HG02885 (cell line): ENCODE measurements around the gene ZNF532.
"Not testable (repeated sequence)": the region's sequence is repeated elsewhere in the genome, so short reads cannot be mapped to it uniquely, and the experiment has no call there.

ENCODE experiments used
- ATAC-seq: cut with Tn5 transposase; IDR thresholded peaks from one replicate; pipeline ENCODE4 v1.9.1; 2021; ENCODE audit warnings: mild to moderate bottlenecking; ENCODE audit not compliant: unreplicated experiment, poor library complexity

Gene ZNF532

DNA sequence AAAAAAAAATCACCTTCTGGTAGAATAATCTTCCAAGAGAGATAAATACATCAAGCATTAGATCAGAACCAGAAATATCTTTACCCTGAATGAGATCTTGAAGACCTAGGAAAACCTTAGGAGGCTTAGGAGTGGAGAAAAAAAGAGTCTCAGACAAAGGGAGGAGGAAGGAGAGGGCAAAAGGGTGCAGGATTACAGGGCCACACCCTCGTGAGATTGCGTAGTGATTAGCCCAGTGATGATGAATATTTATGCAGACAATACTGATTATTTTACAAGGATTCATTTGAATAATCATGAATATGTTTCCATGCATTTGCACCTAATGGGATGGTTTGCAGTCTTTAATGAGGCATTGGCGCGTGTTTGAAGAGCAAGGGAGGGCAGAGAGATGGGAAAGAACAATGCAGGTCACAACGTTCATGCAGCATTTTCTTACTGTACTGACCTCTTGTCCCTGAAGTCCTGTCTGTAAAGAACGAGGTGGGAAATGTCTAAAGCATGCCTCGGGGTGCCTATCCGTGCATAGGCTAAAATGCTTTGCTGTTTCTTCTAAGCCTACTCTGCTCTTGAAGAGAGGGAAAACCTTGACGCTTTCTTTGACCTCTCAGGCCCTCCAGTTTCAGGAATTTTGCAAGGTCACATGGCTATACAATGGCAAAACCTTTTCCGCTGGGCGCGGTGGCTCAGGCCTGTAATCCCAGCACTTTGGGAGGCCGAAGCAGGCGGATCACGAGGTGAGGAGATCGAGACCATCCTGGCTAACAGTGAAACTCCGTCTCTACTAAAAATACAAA is 18.6 kb upstream of the ZNF532 start:
- no peak for ATAC-seq

DNA sequence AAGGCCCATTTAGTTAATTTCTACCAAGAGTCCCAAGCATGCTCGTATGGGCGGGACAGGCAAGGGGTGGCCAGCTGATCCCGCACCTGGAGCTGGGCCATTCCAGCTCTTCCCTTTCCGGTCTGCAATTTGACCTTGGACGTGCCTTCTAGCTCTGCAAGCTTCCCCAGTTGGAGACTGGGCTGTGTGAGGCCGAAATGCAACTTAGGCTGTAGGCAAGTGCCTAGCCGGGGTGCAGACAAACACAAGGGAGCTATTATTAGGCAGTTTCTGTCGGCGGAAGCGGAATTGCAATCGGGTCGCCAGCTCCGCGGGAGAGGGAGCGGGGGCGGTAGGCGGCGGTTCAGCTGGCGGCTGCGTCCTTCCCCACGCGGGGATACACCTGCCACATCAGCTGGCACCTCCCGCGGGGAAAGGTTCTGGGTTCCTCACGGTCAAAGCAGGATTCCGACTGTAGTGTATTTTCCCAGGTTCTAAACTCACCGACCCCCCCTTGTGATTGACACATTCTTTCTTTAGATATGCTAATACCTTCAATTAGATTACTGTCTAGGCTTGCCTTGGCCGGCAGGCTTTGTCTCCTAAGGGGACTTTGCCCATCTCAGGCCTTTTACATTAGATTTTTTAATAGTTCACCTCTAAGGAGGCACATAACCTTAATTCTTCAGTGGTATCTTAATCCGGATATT is 17.1 kb upstream of the ZNF532 start:
- no peak for ATAC-seq

DNA sequence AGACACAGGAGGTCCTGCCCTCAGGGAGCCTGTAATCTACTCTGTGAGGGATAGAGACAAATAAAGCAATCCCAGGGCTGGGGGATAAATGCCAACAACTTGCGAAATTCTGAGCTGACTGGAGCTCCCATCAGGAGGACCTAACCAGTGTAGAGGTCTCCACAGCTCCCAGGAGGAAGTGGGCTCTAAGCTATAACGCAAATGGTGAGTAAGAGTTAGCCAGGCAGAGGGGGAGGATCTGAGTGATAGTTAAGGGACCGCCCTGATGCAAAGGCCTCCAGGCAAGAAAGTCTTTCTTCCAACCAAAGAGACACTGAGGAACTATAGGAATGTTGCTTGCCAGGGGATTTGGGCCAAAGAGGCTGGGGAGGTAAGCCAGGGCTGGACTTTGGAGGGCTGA is 16.0 kb upstream of the ZNF532 start:
- no peak for ATAC-seq

DNA sequence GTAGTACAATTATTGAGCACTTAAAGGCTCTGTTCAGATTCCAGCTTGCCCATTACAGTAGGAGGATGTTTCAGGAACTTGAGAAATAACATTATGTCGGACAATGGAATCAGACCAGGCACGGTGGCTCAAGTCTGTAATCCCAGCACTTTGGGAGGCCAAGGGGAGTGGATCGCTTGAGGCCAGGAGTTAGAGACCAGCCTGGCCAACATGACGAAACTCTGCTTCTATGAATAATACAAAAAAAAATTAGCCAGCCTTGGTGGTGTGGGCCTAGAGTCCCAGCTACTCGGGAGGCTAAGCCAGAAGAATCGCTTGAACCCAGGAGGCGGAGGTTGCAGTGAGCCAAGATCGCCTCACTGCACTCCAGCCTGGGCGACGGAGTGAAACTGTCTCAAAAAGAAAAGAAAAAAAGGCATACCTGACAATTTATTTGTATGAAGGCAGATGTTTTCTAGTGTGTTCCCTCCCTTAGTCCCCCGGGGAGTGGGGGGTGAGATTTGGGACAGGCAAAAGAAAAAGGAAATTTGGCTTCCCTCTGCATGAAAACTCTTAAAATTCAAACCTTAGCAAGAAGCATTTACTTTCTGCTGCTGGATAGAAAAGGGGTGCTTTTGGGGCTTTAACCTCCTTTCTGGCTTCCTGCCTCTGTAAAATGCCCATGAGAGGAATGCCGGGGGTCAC is 13.7 kb upstream of the ZNF532 start:
- ATAC-seq = no peak

DNA sequence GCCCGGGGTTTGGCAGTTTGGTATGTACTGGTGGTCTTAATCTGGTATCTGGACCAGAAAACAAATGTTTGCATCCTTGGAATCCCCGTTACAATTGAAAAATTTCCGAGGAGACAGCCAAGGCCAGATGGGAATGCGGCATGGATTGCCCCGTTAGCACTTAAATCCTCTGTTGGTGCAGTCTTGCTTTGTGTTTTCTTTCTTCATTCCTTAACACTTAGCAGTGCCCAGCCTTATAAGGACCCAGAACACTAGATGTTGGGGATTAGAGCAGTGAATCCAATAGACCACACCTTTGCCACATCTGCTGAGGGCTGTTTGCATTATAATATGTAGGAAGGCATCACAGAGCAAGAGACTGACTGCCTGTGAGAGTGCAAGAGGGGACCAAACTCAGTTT is 12.8 kb upstream of the ZNF532 start:
- ATAC-seq = no peak

DNA sequence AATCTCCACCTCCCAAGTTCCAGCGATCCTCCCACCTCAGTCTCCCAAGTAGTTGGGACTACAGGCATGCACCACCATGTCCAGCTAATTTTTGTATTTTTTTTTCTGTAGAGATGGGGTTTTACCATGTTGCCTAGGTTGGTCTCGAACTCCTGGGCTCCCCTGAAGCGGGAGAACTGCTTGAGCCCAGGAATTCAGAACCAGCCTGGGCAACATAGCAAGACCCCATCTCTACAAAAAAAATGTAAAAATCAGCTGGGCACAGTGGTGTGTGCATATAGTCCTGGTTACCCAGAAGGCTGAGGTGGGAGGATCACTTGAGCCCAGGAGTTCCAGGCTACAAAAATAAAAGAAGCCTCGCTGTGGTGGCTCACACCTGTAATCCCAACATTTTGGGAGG is 12.0 kb upstream of the ZNF532 start:
- no peak for ATAC-seq

DNA sequence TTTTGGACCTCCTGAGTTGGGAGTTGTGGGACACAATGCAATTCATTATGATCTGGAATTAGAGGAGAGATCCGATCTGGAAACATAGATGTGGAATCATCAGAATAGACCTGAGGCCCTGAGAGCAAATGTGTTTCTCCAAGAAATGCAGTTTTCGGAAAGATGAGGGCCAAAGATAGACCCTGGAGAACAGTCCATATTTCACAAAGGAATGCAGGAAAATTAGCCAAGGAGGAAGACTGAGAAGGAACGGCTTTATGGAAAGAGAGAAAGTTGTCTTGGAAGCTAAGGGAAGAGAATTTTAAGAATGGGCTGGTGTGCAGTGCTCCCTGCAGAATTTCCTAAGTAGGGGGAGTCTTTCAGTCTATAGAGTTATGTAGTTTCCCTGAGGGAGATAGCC is 11.1 kb upstream of the ZNF532 start:
- ATAC-seq = no peak

DNA sequence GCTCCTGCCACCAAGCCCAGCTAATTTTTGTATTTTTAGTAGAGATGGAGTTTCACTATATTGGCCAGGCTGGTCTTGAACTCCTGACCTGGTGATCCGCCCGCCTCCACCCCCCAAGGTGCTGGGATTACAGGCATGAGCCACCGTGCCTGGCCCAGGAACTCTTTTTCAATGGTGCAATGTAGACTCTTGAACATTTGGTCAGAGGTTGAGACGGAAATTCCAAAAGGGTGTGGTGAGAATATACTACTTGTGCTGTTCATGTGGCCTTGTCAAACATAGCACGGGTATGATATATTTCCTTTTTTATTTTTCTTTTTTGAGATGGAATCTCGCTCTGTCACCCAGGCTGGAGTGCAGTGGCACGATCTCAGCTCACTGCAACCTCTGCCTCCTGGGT is 9.2 kb upstream of the ZNF532 start:
- not testable (repeated sequence) for ATAC-seq

DNA sequence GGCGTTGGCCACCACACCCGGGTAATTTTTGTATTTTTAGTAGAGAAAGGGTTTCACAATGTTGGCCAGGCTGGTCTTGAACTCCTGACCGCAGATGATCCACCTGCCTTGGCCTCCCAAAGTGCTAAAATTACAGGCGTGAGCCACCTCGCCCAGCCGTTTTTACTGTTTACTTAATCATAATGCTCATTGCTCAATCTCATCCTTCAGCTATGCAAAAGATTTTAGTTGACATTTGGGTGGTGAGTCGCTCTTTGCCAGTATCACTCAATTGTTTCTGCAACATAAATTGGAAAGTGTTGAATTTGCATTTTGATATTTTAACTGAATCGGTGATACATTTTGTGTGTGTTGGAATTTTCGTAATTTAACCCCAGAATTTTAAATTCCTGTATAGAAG is 7.8 kb upstream of the ZNF532 start:
- no peak for ATAC-seq

DNA sequence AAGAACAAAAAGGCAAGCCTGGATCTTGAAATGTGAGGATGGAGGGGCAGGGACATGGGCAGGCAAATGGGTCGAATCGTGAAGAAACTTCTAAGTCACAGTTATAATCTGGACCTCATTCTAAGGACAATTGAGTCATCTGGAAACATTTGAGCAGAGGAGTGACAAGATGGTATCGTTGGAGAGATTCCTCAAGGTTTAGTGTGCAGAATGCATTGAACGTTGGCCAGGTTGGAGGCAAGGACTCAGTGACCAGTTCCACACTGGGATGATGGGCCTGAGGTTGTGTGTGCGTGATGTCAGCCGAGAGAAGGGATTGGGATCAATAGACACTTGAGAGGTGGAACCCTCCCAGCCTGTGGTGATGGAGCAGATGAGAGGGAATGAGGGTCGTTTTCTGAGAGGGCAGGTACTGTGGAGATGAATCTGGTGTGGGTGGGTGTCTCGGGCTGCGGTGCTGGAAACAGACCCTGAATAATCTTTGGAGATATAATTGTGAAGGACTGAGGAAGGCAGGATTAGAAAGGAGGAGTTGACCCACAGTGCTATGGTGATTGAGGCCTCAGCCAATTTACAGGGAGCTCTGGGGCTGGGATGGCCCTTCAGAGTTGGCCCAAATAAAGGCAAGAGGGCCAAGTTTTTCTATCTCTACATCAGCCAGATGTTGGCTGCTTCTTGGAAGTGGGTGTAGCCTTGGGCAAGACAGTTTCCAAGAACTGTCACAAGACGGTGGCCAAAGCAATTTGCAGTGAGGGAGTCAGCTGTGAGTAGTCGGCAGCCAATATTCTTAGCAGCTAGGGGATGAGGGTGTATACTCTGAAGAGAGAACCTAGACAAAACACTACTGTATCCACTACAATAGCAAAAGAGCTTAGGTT is 5.8 kb upstream of the ZNF532 start:
- ATAC-seq = no peak

DNA sequence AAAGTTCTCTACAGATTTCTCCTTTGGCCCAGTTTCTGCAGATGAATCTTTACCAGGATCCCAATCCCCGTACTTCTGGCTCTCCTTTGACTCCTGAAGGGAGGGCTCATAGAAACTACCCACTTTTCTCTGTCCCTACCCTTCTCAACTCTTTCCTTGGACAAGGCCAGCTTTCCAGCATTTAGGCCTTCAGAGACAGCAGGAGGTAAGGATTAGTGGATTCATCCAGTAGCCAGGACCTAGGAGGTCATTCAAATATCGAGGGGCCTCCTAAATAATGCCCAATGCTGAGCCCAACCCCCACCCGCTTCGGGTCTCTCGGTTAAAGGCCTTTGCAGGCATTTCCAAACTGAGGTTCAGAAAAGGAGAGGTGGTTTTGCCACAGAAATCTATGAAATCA is 4.8 kb upstream of the ZNF532 start:
- ATAC-seq = no peak

DNA sequence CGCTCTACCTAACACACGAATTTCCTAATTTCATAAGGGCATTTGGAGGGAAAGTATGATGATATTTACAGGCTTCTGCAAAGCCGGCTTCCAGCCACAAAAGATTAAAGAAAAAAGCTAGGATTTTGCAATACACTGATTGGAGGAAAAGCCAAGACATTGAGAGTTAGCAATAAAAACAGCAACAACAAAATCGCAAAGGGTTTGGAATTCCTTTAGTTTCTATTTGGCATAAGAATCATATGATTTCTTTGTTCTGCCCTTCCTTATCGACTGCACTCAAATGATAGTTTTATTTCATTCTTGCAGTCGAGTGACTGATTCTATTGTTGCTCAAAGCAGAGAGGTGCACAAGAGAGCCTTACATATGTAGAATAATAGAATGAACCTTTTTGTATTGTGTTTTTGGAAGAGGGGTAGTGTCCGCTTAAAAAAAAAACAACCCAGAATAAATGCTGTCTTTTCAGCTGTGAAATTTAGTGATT is 3.9 kb upstream of the ZNF532 start:
- ATAC-seq = no peak

DNA sequence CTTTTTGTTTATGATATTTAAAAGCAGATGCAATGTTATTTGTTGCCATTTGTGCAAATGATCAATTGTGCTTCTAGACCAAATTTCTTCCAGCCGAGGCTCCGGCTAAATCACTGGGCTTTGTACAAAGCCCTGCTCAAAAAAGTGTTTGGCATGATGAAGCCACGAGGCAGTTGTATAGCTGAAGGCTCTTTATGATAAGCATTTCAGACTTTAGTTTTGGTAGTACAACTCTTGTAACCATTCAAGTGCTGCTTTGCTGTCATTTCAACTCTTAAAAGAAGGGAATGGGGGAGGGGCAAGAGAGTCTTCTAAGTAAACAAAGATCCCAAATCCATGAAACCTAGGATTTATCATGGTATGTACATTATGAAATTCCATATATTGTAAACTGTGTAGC is 3.3 kb upstream of the ZNF532 start:
- no peak for ATAC-seq

DNA sequence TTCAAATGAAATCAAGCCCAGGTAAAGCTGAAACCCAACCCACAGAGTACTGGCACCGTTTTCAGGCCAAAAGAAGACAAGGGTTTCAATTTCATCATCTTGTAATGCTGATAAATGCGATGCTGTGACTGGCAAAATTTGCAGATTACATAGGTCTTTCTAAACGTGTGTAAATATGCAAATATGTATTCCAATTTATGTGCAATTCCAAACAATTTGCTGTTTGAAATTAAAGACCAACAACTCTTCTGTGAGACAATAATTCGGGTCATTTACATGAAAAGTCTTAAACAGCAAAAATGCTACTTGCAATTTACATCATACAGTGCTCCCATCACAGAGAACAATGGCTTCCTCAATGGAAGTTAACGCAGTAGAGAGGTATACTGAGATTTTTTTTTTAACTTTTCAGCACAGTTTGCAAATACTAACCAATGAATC is 2.8 kb upstream of the ZNF532 start:
- no peak for ATAC-seq

DNA sequence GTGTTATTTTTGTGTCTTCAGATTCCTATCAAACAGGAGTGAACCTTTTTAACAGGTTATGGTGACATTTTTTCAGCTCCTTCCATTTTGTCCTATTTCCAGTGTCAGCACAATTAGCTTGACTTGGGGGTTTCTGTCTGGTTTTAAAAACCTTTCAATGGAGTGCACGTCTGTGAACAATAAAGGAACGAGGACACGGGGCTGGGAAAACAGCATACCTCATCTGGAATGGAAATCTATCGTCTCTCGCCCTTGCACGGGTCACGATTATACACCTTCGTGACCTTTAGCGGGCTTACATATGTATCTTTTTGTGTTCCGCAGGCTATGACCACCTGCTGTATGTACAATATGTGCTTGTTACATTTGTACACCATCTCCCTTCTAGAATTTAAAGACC is 2.3 kb upstream of the ZNF532 start:
- no peak for ATAC-seq

DNA sequence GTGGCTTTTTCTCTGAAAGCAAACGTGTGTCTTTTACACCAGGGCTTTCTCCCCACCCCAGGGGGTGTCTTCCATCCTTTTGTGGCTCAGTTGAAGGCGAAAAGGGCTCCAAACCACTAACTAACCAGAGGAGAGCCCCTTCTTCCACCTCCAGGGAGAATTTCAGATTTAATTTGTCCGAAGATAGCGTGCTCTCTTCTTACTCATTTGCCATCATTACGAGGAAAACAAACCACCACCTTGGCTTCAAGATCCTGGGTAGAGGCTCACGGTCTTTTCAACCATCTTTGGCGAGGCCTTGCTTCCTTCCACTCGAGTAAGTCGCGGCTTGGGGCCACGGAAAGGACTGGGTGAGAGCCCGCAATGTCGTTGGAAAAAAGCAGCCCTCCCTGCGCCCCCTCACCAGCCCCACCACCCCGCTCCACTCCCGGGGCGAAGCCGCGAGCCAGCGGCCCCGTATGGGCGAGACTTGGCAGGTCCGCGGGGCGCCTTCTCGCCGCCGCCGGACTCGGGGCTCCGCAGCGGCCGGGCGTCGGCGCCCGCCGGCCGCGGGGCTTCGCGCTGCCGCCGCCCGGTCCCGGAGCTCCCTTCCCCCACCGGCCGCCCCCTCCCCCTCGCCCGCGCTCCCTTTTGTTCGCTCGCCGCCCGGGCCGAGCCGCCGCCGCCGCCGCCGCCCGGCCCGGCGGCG is 1.7 kb upstream of the ZNF532 start:
- ATAC-seq = peak; percentile 45

DNA sequence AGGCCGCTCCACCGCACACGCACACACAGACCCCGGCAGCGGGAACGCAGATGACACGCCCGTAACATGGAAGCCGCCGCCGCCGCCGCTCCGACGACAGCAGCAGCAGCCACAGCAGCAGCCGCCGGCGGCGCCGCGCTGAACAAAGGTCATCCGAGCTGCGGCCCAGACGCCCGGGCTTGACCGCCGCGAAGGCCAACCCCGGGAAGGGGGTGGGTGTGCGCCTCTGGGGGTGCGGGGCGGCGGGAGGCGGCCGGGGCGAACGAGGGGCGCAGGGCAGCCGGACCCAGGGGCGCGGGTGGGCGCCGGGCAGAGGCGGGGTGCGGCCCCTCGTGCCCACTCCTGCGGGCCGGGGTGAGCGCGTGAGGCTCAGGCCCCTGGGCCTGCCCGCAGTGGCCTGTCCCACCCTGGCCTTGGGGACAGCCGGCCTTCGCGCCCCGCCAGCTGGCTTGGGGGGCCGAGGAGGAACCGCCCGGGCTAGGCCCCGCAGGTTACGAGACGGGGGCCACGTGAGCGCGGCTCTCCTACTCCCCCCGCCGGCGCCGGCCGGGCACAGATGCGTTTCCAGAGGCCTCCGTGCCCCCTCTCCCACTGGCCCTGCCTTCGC is 1.0 kb upstream of the ZNF532 start:
- peak; percentile 57 for ATAC-seq

DNA sequence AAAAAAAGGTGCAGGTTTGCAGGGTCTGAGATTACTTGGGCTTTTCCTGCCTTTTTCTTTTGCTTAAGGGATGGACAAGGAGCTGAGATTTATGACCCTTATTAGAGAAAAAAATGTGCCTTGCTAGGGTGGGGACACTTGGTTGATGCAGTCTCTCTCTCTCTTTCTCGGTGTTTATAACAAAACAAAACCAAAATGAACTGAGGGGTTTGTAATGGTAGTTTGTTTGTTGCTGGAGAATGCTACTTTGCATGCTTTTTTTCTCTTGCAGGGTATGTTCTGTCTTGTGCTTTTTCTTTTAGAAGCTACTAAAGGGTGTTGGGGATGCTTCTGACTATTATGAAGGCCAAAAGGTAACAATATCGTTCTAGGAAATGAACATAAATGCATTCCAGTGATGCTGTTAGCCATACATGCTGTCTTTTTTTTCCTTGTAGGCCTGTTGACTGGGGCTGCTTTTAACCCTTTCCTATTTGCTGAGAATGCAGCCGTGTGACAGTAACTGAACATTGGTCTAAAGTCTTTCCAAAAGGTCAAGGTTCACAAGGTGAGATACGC is 435 bp downstream of the ZNF532 start:
- ATAC-seq = no peak

DNA sequence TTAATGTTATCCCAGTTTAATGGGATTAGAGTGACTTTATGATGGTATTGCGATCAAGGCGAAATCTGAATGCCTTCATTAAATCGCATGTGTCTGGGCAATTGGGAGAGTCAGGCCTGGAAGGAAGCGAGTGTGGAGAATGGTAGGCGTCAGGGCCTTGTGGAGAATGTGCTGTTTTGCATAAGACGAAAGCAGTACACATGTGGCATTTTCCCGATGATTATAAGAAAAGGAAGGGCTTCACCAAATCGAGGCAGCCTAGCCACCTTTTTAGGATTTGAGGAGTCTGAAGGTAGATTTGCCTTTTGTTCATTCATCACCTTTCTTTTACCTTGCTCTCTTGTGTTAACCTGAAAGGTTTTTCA is 1.0 kb downstream of the ZNF532 start:
- no peak for ATAC-seq
